ENCODE results near the gene ELMO2.
A peak's percentile ranks its signal among the peaks of the same experiment; 100 is the strongest.

ELMO2 gene

DNA sequence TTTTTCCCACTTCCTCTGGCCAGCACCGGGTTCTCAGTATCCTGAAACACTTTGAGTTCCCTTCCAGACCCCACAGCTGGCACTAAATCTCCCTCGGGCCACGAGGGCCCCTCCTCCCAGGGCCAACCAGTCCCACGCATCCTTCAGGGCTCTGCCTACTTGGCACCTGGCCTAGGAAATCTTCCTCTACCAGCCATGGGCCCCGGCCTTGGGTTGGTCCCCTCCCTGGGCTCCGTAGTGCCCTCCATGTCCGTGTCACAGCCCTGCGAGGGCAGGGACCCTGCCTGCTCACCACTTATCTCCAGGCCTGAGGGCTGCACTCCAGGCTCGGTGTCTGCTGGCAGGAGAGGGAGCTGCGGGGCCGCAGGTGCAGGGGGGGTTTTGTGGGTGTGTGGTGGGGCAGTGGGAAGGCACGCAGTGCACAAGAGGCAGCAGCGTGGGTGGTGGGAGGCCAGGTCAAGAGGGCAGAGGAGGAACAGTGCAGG, 49.3 kb downstream of the ELMO2 start:
- Mint-ChIP-seq H3K4me1 (peaks cover 43% of the 10 kb centered on the region), H3K9me3 (no peaks in the 10 kb centered on the region), H3K27me3 (no peaks in the 10 kb centered on the region), H3K27ac (peak overlapping the region; percentile 47), H3K36me3 (peaks cover 56% of the 10 kb centered on the region), H3K4me3 (no peak overlapping the region)
- CTCF ChIA-PET: interaction anchor here (4.7 kb wide), 1 partner anchor 8 kb away, joined by 23 read pairs; no protein-coding TSS in a partner anchor
- no peak for DNase-seq

DNA sequence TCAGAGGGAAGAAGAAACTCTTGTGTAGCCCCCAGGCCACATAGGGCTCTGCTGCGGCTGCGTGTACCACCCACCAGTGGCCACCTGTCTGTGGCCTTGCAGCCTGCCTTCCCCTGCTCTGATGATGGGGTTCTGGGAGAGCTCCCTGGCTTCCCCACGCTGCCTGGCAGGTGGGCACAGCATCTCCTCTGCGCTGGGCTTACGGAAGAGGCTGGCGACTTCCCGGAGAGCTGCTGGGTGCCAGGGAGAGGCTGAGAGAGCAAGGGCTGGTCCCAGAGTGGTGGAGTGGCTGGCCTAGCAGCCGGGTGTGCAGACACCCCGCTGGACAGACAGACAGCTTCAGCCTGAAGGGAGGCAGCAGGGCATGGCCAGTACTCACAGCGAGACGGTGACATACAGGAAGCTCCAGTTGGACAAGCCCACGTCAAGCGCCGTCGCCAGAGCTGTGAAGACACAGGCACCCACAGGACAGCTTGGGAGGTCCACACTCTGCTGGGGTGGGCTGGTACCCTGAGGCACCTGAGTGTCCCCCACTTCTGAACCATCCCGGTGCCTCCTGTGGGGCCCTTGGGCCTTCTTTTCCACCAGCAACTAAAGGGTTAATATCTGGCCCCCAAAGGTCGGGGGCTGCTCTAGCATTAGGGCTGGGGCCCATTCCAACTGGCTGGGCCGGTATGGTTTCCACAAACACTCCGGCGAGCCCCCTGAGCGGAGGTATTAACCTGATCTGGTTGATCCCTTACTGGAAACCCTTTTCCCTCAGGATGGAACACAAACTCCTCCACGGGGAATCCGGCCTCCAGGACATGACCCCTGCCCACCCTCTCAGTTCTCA, 50.0 kb downstream of the ELMO2 start:
- no peak for DNase-seq
- Mint-ChIP-seq H3K27ac (peak overlapping the region; percentile 47), H3K36me3 (peaks cover 52% of the 10 kb centered on the region), H3K4me1 (peaks cover 36% of the 10 kb centered on the region), H3K27me3 (no peaks in the 10 kb centered on the region), H3K4me3 (no peak overlapping the region), H3K9me3 (no peaks in the 10 kb centered on the region)
- CTCF ChIA-PET: interaction anchor here (1.4 kb wide), 1 partner anchor 11 kb away, joined by 4 read pairs; no protein-coding TSS in a partner anchor

DNA sequence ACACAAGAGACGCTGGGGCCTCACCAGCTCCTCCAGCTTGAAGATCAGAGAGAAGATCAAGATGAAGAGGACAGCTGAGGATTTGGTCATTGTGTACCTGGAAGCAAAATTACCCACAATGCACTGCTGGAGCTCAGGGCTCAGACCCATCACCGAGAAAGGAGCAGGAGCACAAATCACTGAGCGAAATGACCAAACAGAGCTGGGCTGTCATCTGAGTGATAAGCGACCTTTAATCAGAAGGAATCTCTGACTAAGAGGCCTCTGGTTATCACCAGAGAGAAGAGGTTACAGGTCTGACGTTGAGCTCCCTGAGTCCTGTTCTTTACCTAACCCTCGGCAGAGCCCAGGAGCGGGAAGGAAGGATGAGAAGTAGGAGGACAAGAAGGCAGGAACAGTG, 50.6 kb downstream of the ELMO2 start:
- Mint-ChIP-seq H3K27me3 (no peaks in the 10 kb centered on the region), H3K4me3 (no peak overlapping the region), H3K4me1 (peaks cover 30% of the 10 kb centered on the region), H3K9me3 (no peaks in the 10 kb centered on the region), H3K36me3 (peaks cover 52% of the 10 kb centered on the region), H3K27ac (peak overlapping the region; percentile 65)
- DNase-seq: no peak
- CTCF ChIA-PET: interaction anchor here (1.4 kb wide), 1 partner anchor 11 kb away, joined by 4 read pairs; no protein-coding TSS in a partner anchor

DNA sequence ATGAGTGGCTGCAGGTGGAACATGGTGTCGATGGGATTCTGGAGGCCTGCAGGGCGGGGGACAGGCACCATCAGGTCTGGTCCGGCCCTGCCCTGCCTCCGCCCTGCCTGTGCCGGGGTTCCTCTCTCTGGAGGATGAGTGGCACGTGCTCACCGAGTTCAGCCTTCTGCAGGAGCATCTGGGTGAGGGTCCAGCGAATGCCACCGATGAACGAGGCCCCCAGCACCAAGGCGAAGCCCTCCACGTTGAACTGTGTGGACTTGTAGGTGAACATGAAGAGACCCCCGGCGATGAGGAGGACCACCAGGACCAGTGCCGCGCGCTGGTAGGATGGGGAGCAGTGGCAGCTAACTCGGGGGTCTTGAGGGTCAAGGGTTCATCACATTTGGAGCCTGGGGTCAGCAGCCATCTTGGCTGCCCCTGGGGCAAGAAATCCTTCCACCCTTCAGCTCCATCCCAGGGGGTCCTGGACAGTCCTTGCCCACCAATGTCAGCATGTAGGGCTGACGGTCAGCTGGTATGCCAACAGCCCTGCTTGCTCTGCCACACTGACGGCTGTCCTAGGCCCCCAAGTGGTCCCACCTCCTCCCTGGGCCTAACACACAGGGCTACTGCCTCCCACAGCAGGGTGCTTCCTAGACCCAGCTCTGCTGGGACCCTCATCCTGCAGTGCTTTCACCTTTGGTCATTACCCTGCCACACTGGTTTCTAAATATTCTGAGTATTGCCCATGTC, 51.3 kb downstream of the ELMO2 start:
- H3K4me3 Mint-ChIP-seq: no peak overlapping the region
- peaks cover 33% of the 10 kb centered on the region for H3K4me1 Mint-ChIP-seq
- no peaks in the 10 kb centered on the region for H3K9me3 Mint-ChIP-seq
- H3K36me3 Mint-ChIP-seq: peaks cover 57% of the 10 kb centered on the region
- no peaks in the 10 kb centered on the region for H3K27me3 Mint-ChIP-seq
- DNase-seq: no peak
- H3K27ac Mint-ChIP-seq: peak overlapping the region; percentile 9
- CTCF ChIA-PET: interaction anchor here (1.4 kb wide), 1 partner anchor 10 kb away, joined by 4 read pairs; no protein-coding TSS in a partner anchor

DNA sequence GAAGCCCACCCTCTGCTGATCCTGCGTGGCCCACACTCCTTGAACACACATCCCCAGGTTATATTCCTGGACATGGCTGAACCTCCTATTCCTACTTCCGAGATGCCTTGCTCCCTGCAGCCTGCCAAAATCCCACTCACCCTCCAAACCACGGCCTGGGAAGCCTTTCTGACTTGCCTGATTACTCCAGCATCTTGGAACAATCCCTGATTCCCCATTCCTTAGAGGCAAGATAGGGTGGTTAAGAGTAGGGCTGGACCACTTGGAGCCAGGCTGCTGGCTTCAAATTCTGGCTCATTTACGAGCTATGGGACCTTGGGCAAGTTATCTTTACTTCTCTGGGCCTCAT, 52.2 kb downstream of the ELMO2 start:
- no peaks in the 10 kb centered on the region for H3K9me3 Mint-ChIP-seq
- CTCF ChIA-PET: no interaction called here
- H3K4me1 Mint-ChIP-seq: peaks cover 28% of the 10 kb centered on the region
- no peak overlapping the region for H3K4me3 Mint-ChIP-seq
- no peak for DNase-seq
- no peaks in the 10 kb centered on the region for H3K27me3 Mint-ChIP-seq
- H3K36me3 Mint-ChIP-seq: peaks cover 55% of the 10 kb centered on the region
- no peak overlapping the region for H3K27ac Mint-ChIP-seq

DNA sequence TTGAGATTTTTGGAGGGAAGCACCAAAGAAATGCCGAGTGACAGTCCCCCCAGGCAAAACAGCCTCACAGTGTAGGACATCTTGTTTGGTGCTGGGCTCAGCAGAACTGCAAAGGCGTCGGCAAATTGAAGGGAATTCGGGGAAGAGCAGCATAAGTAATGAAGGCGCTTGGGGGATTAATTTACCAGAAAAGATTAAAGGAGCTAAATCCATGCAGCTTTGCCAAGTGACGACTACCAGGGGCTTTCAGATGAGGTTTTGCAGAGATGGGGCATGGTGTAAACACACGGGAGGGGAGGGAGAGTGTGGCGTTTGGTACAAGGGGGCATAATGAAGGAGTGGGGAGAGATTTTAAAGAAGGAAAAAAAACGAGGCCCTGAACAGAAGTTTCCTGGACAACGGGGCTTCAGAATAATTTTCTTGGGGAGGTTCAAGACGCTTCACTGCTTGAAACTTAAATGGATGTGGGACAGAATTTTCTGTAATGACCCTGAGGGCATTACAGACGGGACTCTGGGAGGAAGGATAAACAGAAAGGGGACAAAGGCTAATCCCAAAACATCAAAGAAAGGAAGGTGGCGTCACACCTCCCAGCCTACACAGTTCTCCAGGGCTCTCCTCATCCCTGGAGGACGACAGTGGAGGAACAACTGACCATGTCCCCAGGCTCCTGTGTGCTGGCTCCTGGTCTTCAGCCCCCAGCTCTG, 52.8 kb downstream of the ELMO2 start:
- H3K36me3 Mint-ChIP-seq: peaks cover 50% of the 10 kb centered on the region
- peaks cover 22% of the 10 kb centered on the region for H3K4me1 Mint-ChIP-seq
- CTCF ChIA-PET: interaction anchor here (0.8 kb wide), 1 partner anchor 164 kb away, joined by 3 read pairs; no protein-coding TSS in a partner anchor
- H3K4me3 Mint-ChIP-seq: no peak overlapping the region
- peak overlapping the region; percentile 57 for H3K27ac Mint-ChIP-seq
- H3K9me3 Mint-ChIP-seq: no peaks in the 10 kb centered on the region
- no peaks in the 10 kb centered on the region for H3K27me3 Mint-ChIP-seq
- DNase-seq: no peak

DNA sequence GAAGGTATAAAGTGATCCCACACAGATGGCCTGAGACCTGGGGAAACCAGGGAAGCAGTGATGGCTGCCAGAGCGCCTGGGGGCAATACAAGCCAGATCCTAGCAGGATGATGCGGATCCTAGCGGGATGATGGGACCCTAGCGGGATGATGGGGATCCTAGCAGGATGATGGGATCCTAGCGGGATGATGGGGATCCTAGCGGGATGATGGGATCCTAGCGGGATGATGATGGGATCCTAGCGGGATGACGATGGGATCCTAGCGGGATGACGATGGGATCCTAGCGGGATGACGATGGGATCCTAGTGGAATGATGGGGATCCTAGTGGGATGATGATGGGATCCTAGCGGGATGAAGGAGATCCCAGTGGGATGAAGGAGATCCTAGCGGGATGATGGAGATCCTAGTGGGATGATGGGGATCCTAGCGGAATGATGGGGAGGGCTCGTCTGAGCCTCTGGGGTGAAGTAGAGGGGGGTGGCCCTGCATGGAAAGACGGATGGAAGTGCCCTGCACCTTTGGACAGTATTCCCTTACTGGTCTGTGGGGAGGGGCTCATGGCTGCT, 54.0 kb downstream of the ELMO2 start:
- Mint-ChIP-seq H3K4me3 (no peak overlapping the region), H3K27ac (no peak overlapping the region), H3K4me1 (peaks cover 15% of the 10 kb centered on the region), H3K36me3 (peaks cover 42% of the 10 kb centered on the region), H3K9me3 (no peaks in the 10 kb centered on the region), H3K27me3 (no peaks in the 10 kb centered on the region)
- CTCF ChIA-PET: no interaction called here
- DNase-seq: no peak

DNA sequence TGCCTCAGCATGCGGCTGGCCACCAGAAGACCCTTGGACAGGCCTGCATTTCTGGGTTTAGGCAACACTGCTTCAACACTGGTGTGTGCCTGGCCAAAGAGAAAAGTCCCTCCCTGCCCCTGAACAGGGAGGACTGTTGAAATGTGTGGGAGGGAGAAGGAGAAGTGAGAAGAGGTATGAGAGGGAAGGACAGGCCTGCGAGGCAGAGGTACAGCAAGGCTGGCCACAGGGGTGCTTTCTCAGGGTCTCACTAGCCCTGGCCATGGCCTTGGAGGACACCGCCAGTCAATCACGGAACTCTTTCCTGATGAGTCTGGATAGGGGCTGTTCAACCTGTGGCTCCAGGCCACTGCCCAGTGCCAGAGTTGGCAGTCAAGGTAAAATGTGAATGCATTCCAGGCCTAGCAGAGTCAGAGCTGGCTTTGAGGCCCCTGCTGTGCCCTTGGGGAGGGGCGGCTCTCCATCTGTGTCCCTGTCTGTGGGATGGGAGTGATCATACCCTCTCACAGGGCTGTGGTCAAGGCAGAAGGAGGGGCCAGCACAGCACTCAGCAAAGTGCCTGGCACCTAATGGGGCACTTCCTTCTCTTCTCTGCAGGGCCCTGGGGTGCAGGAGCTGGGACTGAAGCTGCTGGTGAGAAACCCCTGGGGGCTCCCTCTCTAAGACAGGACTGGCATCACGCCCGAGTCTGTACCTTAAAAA, 54.9 kb downstream of the ELMO2 start:
- Mint-ChIP-seq H3K27me3 (no peaks in the 10 kb centered on the region), H3K27ac (peak overlapping the region; percentile 19), H3K4me1 (peaks cover 15% of the 10 kb centered on the region), H3K4me3 (no peak overlapping the region), H3K36me3 (peaks cover 44% of the 10 kb centered on the region), H3K9me3 (no peaks in the 10 kb centered on the region)
- no peak for DNase-seq
- CTCF ChIA-PET: interaction anchor here (1.5 kb wide), 1 partner anchor 45 kb away, joined by 5 read pairs; no protein-coding TSS in a partner anchor

DNA sequence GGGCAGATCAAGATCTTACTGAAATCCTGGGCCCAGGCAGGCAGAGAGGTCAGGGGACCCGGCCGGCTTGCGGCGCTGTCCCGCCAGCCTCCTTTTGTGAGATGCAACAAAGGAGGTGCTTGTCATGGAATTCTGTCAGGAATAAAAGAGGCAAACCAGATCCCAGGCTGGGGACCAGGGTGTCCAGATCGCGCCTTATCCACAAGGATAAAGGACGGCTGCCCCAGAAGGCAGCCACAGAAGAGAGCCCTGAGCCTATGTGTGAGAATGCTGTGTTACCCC, 55.5 kb downstream of the ELMO2 start:
- H3K4me3 Mint-ChIP-seq: no peak overlapping the region
- H3K27ac Mint-ChIP-seq: no peak overlapping the region
- no peaks in the 10 kb centered on the region for H3K9me3 Mint-ChIP-seq
- no peak for DNase-seq
- peaks cover 43% of the 10 kb centered on the region for H3K36me3 Mint-ChIP-seq
- H3K4me1 Mint-ChIP-seq: peaks cover 14% of the 10 kb centered on the region
- CTCF ChIA-PET: interaction anchor here (1.5 kb wide), 1 partner anchor 44 kb away, joined by 5 read pairs; no protein-coding TSS in a partner anchor
- H3K27me3 Mint-ChIP-seq: no peaks in the 10 kb centered on the region

DNA sequence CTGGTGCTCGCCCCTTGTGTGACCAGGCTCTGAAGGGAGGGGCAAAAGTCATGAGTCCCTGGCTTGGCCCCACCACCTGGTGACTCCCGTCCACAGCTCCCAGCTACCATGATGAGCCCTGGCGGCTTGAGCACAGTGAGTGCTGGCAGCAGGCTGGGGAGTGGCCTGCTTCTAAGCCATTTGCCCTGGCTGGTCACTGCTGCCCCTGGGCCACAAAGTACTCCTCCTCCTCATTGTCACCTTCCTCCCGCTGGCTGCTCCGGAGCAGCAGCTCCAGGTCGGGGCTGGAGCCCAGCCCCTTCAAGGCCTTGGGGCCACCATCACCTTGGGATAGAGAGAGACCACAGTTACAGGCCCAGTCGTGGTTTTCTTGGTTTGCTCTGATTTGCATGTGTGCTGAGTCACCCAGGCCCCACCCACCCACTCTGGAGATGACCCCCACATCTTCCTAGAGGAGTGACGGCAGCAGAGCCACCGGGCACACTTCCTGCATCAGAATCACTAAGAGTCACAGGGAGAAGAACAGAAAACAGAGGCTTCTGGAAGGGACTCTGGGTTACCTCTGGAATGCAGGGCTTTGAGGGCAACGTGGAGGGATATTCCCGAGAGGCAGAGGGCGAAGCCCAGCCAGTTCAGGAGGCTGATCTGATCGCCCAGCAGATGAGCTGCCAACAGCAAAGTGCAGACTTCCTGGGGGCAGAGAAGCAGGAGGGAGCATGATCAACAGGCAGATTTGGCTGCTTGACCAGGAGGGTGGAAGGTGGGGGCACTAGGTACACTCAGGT, 56.0 kb downstream of the ELMO2 start:
- Mint-ChIP-seq H3K36me3 (peaks cover 37% of the 10 kb centered on the region), H3K4me3 (no peak overlapping the region), H3K4me1 (peaks cover 13% of the 10 kb centered on the region), H3K27ac (peak overlapping the region; percentile 58), H3K9me3 (no peaks in the 10 kb centered on the region), H3K27me3 (no peaks in the 10 kb centered on the region)
- CTCF ChIA-PET: interaction anchor here (1.2 to 3.0 kb wide), 7 partner anchors 9 to 175 kb away, joined by 3 to 23 read pairs (median 6); partner anchors contain the start of gene ELMO2
- DNase-seq: no peak

DNA sequence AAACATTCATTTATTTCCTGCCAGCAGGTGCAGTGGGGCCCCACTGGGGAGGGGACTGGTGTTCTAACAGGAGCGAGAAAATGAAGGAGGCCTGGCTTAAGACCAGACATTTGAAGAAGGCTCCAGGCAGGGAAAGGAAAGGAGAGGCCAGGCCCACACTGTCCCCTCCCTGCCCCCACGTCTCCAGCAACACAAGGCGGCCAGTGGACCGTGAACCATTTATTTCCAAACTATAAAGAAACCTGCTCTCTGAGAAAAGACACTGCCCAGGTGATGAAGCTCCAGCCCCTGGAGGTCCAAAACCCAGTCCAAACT, 56.7 kb downstream of the ELMO2 start:
- CTCF ChIA-PET: interaction anchor here (1.0 to 3.3 kb wide), 12 partner anchors 10 to 218 kb away, joined by 3 to 34 read pairs (median 6); partner anchors contain the start of gene ELMO2

DNA sequence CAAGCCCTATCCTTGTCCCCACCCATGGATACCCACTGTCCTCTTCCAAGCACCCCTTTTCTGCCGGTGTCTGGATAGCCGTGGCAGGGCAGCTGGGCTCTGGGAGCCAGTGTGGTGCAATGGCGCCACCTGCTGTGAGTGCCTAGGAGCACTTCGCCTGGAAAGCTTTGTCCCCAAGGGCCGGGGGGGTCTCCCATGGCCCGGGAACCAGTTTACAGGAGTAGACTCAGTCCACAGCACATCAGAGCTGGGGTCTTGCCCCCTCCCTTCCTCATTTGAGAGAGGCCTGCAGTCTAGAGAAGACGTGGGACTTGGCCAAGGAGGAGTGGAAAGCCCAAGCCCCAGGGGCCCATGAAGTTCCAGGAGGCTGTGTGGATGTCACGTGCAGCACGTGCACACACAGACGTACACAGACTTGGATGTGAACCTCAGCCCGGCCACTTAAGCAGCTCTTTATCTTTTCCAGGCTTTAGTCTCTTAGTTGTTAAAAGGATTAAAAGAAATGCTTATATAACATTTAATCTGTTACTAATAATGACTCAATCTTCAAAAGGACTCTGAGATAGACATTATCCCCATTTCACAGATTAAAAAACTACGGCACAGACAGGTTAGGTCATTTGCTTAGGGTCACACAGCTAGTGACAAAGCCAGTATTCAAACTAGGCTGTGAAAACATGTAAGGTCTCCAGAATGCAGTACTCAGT, 57.2 kb downstream of the ELMO2 start:
- peaks cover 32% of the 10 kb centered on the region for H3K36me3 Mint-ChIP-seq
- peak; percentile 69 for DNase-seq
- no peak overlapping the region for H3K27ac Mint-ChIP-seq
- no peaks in the 10 kb centered on the region for H3K9me3 Mint-ChIP-seq
- CTCF ChIA-PET: interaction anchor here (0.8 to 3.3 kb wide), 26 partner anchors 10 to 362 kb away, joined by 3 to 34 read pairs (median 4); partner anchors contain the start of gene ELMO2
- H3K4me1 Mint-ChIP-seq: peaks cover 13% of the 10 kb centered on the region
- H3K27me3 Mint-ChIP-seq: peaks cover 7% of the 10 kb centered on the region
- H3K4me3 Mint-ChIP-seq: no peak overlapping the region

More for the DNA sequence above, 56.7 kb downstream of the ELMO2 start:
- Mint-ChIP-seq H3K4me3 (no peak overlapping the region), H3K9me3 (no peaks in the 10 kb centered on the region), H3K27ac (peak overlapping the region; percentile 62), H3K36me3 (peaks cover 36% of the 10 kb centered on the region), H3K27me3 (peaks cover 2% of the 10 kb centered on the region), H3K4me1 (peaks cover 13% of the 10 kb centered on the region)
- DNase-seq: no peak

Data from activated naive CD4-positive, alpha-beta T cell treated with anti-CD3 and anti-CD28 coated beads, Interleukin-2, amount 10 ng/mL, durations not matched to agents 7 days and 5 days (primary cell).